Measurements from ENCODE around the gene TAOK2.
A peak's percentile ranks its signal among the peaks of the same experiment; 100 is the strongest.
"Not testable (repeated sequence)": the region's sequence is repeated elsewhere in the genome, so short reads cannot be mapped to it uniquely, and the experiment has no call there.

TAOK2 gene

GRCh38 chr16:29959293-29959692, 14.4 kb upstream of the TAOK2 start:
- H3K4me3 ChIP-seq (ENCODE audit: low read depth, low read length): no peak overlapping the region
- TF ChIP-seq, protein P1, sequence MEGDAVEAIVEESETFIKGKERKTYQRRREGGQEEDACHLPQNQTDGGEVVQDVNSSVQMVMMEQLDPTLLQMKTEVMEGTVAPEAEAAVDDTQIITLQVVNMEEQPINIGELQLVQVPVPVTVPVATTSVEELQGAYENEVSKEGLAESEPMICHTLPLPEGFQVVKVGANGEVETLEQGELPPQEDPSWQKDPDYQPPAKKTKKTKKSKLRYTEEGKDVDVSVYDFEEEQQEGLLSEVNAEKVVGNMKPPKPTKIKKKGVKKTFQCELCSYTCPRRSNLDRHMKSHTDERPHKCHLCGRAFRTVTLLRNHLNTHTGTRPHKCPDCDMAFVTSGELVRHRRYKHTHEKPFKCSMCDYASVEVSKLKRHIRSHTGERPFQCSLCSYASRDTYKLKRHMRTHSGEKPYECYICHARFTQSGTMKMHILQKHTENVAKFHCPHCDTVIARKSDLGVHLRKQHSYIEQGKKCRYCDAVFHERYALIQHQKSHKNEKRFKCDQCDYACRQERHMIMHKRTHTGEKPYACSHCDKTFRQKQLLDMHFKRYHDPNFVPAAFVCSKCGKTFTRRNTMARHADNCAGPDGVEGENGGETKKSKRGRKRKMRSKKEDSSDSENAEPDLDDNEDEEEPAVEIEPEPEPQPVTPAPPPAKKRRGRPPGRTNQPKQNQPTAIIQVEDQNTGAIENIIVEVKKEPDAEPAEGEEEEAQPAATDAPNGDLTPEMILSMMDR (IDR thresholded peaks at IDR 0.05; ENCODE audit: insufficient read depth, low read depth, low read length, missing control alignments): no peak
- no peak for DNase-seq (ENCODE audit: low read depth)

DNA sequence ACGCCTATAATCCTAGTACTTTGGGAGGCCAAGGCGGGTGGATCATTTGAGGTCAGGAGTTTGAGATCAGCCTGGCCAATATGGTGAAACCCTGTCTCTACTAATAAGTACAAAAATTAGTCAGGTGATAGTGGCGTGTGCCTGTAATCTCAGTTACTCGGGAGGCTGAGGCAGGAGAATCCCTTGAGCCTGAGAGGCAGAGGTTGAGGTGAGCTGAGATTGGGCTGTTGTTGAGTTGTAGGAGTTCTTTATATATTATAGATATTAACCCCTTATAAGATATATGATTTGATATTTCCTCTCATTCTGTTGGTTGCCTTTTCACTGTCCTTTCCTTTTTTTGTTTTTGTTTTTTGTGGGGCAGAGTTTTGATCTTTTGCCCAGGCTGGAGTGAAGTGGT, 13.8 kb upstream of the TAOK2 start:
- not testable (repeated sequence) for H3K4me3 ChIP-seq (ENCODE audit: low read depth, low read length); DNase-seq (ENCODE audit: low read depth)

DNA sequence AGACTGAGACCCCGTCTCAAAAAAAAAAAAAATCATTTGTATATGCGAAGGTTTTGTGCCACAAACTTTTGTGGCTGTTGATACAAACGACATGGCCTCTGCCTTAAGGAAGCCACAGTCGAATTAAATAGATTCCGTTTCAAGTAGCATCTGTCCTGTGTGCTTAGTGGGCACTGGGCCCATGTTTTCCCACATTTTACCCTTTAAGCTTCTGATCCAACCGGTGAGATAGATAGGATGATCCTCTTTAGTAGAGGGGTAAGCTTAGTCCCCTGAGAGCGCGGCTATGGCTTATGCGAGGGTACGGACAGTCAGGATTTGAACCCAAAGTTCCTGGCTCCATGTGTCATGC, 12.6 kb upstream of the TAOK2 start:
- DNase-seq (ENCODE audit: low read depth): no peak
- H3K4me3 ChIP-seq (ENCODE audit: low read depth, low read length): peak overlapping the region; percentile 68
- TF ChIP-seq, protein P1 (IDR thresholded peaks at IDR 0.05; ENCODE audit: insufficient read depth, low read depth, low read length, missing control alignments): no peak

DNA sequence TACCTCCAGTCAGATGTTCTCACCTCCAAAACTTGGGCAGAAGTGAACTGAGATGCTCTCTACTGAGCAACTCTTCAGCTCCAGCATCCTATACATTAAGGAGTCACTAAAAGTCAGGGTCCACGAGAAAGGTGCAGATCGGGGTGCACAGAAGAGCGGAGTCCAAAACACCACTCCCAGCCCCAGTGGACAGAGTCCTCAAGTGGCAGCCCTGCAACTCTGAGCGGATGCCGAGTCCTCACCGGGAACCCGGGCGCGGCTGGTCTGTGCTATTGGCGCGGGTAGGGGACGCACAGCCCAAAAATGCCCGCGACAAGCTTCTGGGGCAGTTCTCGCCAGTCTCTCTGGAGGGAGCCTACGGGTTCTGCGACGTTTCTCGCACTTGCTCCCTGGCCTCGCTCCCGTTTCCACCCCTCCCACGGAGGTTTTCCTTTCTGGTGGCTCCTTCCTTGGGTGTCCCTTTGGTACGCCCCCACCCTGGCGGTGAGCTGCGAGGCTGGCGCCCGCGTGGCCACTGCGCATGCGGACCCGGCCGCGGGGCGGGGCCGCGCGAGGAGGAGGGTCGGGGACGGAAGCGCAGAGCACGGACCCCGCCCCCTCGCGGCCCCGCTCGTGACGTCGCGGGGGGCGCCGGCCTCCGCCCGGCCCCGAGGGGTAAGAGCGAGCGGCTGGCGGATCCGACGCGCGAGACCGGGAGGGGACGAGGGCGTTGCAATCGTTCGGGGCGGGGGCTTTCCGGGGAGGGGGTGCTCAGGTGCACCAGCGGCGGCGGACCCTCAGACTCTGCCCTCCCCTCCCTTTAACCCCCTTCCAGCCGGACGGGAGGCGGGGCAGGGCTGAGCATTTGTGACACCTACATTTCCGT, 12.0 kb upstream of the TAOK2 start, which contains the start of gene TMEM219:
TSS of gene TMEM219 (plus strand) at position 601 of the 865 bp plus-strand sequence. CDS start 1,065 bp downstream, outside the sequence.
- H3K4me3 ChIP-seq (ENCODE audit: low read depth, low read length): peak within 1 kb of the TSS; percentile 82
- peak; percentile 93 for DNase-seq (ENCODE audit: low read depth)
- TF ChIP-seq, protein P1 (IDR thresholded peaks at IDR 0.05; ENCODE audit: insufficient read depth, low read depth, low read length, missing control alignments): peak; percentile 32

GRCh38 chr16:29962344-29962994, 11.2 kb upstream of the TAOK2 start:
- no peak for DNase-seq (ENCODE audit: low read depth)
- TF ChIP-seq, protein P1 (IDR thresholded peaks at IDR 0.05; ENCODE audit: insufficient read depth, low read depth, low read length, missing control alignments): no peak
- peak overlapping the region; percentile 82 for H3K4me3 ChIP-seq (ENCODE audit: low read depth, low read length)

DNA sequence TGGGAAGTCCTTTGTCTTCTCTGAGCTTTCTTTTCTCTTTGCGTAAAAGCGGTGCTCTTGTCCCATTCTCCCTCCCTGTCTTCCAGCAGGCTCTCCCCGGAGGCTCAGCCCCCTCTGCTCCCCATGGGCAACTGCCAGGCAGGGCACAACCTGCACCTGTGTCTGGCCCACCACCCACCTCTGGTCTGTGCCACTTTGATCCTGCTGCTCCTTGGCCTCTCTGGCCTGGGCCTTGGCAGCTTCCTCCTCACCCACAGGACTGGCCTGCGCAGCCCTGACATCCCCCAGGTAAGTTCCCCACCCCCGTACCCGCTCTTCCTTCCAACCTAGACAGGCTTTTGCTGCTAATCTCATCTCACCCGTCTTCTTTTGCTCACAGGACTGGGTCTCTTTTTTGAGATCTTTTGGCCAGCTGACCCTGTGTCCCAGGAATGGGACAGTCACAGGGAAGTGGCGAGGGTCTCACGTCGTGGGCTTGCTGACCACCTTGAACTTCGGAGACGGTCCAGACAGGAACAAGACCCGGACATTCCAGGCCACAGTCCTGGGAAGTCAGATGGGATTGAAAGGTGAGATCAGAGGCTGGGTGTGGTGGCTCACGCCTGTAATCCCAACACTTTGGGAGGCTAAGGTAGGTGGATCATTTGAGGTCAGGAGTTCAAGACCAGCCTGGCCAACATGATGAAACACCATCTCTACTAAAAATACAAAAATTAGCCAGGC, 10.5 kb upstream of the TAOK2 start:
- peak overlapping the region; percentile 82 for H3K4me3 ChIP-seq (ENCODE audit: low read depth, low read length)
- no peak for DNase-seq (ENCODE audit: low read depth)
- TF ChIP-seq, protein P1 (IDR thresholded peaks at IDR 0.05; ENCODE audit: insufficient read depth, low read depth, low read length, missing control alignments): no peak

- H3K4me3 ChIP-seq (ENCODE audit: low read depth, low read length): no peak overlapping the region
- no peak for DNase-seq (ENCODE audit: low read depth)
- TF ChIP-seq, protein P1 (IDR thresholded peaks at IDR 0.05; ENCODE audit: insufficient read depth, low read depth, low read length, missing control alignments): no peak
Observed at GRCh38 chr16:29968205-29968604, 5.5 kb upstream of the TAOK2 start.
